Prostate gland (tissue), 2 donors: Measurements from ENCODE around the gene SIGLEC8.
"Not testable (repeated sequence)": the region's sequence is repeated elsewhere in the genome, so short reads cannot be mapped to it uniquely, and the experiment has no call there.

Experiments
- POLR2A ChIP-seq: fragments of 450-650 bp; IDR thresholded peaks from one replicate; pipeline ENCODE4 v1.6.1; 2016; ENCODE audit warnings: antibody characterized with exemption, mild to moderate bottlenecking
- POLR2AphosphoS5 ChIP-seq: sonication (generic); formaldehyde crosslinking; IDR thresholded peaks from one replicate; pipeline ENCODE4 v1.6.1; 2017; ENCODE audit warnings: antibody characterized with exemption
- TF ChIP-seq, protein P1 (sequence below), 4 experiments: fragments of 200-600 bp in 2 of 4; fragments of 450-650 bp in 2 of 4; sonication (generic) in 2 of 4; IDR thresholded peaks; 1 replicate in 3 of 4; 2 replicates in 1 of 4; pipeline ENCODE4 v1.5.1; 2016 to 2019; ENCODE audit warnings: antibody characterized with exemption in 4 of 4, mild to moderate bottlenecking in 2 of 4, moderate library complexity in 2 of 4

DNA sequence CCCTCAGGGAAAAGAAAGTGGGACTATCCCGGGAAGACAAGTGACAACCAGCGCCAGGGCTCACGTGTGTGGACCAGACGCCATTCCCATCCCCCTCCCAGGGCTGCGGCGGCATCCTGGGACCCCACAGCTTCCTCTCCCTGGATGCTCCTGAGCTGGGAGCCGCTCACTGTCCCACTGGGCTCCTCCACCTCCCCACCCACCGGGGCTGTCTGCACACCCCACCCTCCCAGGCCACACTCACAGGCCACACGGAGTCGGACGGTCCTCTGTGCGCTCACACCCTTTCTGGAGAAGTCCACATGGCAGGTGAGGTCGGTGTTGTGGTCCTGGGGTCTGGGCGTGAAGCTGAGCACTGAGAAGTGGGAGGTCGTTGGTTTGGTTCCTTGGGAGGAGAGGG lies 41.8 kb downstream of the SIGLEC8 start:
- TF ChIP-seq, protein P1, sequence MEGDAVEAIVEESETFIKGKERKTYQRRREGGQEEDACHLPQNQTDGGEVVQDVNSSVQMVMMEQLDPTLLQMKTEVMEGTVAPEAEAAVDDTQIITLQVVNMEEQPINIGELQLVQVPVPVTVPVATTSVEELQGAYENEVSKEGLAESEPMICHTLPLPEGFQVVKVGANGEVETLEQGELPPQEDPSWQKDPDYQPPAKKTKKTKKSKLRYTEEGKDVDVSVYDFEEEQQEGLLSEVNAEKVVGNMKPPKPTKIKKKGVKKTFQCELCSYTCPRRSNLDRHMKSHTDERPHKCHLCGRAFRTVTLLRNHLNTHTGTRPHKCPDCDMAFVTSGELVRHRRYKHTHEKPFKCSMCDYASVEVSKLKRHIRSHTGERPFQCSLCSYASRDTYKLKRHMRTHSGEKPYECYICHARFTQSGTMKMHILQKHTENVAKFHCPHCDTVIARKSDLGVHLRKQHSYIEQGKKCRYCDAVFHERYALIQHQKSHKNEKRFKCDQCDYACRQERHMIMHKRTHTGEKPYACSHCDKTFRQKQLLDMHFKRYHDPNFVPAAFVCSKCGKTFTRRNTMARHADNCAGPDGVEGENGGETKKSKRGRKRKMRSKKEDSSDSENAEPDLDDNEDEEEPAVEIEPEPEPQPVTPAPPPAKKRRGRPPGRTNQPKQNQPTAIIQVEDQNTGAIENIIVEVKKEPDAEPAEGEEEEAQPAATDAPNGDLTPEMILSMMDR (IDR thresholded peaks at IDR 0.05), result not testable (repeated sequence)
- TF ChIP-seq POLR2AphosphoS5, POLR2A: not testable (repeated sequence)
